Stimulated activated CD8-positive, alpha-beta memory T cell treated with anti-CD3 and anti-CD28 coated beads, Interleukin-4, amount 100 ng/mL, for 48 hours (primary cell): Measurements from ENCODE around the gene AMMECR1.
A peak's percentile ranks its signal among the peaks of the same experiment; 100 is the strongest.
"Not testable (repeated sequence)": the region's sequence is repeated elsewhere in the genome, so short reads cannot be mapped to it uniquely, and the experiment has no call there.

ENCODE experiments used
- DNase-seq: peaks from one replicate; pipeline ENCODE4 v3.0.0-alpha.2; 2020

Gene AMMECR1

GRCh38 chrX:110317820-110318663, at the start of gene AMMECR1:
AMMECR1 (minus strand) TSS chrX:110318085; CDS start chrX:110318071, 14 bp downstream.
- peak; percentile 78 for DNase-seq

GRCh38 chrX:110363244-110363643, 45.4 kb upstream of the AMMECR1 start:
- no peak for DNase-seq

- DNase-seq, result no peak
These were observed 41.4 kb upstream of the AMMECR1 start for GRCh38 chrX:110359273-110359672.

GRCh38 chrX:110358548-110358947, 40.7 kb upstream of the AMMECR1 start, which contains the start of gene RTL9:
RTL9 (plus strand) TSS chrX:110358848; CDS start chrX:110450618, 91,770 bp downstream.
- no peak for DNase-seq

GRCh38 chrX:110346681-110347080, 28.8 kb upstream of the AMMECR1 start:
- DNase-seq, result no peak

- no peak for DNase-seq
These were observed 23.5 kb upstream of the AMMECR1 start for GRCh38 chrX:110341189-110342035.

- no peak for DNase-seq
These were observed 21.1 kb upstream of the AMMECR1 start for GRCh38 chrX:110338935-110339334.

GRCh38 chrX:110333458-110333857, 15.6 kb upstream of the AMMECR1 start:
- not testable (repeated sequence) for DNase-seq

GRCh38 chrX:110331444-110332030, 13.7 kb upstream of the AMMECR1 start:
- no peak for DNase-seq

GRCh38 chrX:110328613-110329012, 10.7 kb upstream of the AMMECR1 start:
- not testable (repeated sequence) for DNase-seq

GRCh38 chrX:110327336-110327735, 9.5 kb upstream of the AMMECR1 start:
- no peak for DNase-seq

GRCh38 chrX:110326712-110327111, 8.8 kb upstream of the AMMECR1 start:
- DNase-seq, result no peak

- no peak for DNase-seq
These were observed 4.7 kb upstream of the AMMECR1 start for GRCh38 chrX:110322603-110323002.

GRCh38 chrX:110321670-110322069, 3.8 kb upstream of the AMMECR1 start:
- no peak for DNase-seq

- no peak for DNase-seq
These were observed 3.2 kb upstream of the AMMECR1 start for GRCh38 chrX:110321081-110321480.

- DNase-seq, result no peak
These were observed 2.6 kb upstream of the AMMECR1 start for GRCh38 chrX:110320381-110320987.

- DNase-seq, result no peak
These were observed 731 bp upstream of the AMMECR1 start for GRCh38 chrX:110318664-110318968.

- peak; percentile 43 for DNase-seq
These were observed 645 bp downstream of the AMMECR1 start for GRCh38 chrX:110317061-110317819.

GRCh38 chrX:110316351-110317060, 1.4 kb downstream of the AMMECR1 start:
- DNase-seq, result no peak

- DNase-seq, result no peak
These were observed 2.3 kb downstream of the AMMECR1 start for GRCh38 chrX:110315551-110315950.

- no peak for DNase-seq
These were observed 6.3 kb downstream of the AMMECR1 start for GRCh38 chrX:110311437-110312230.
